ENCODE results near the gene PALD1. TPM values are rescaled to one million over a fixed set of nuclear protein-coding genes. Genes with fewer than 3 reads are reported as not detected.
A peak's percentile ranks its signal among the peaks of the same experiment; 100 is the strongest.

PALD1 gene
- total RNA-seq, 1 donor from 2014 or later, result not detected

DNA sequence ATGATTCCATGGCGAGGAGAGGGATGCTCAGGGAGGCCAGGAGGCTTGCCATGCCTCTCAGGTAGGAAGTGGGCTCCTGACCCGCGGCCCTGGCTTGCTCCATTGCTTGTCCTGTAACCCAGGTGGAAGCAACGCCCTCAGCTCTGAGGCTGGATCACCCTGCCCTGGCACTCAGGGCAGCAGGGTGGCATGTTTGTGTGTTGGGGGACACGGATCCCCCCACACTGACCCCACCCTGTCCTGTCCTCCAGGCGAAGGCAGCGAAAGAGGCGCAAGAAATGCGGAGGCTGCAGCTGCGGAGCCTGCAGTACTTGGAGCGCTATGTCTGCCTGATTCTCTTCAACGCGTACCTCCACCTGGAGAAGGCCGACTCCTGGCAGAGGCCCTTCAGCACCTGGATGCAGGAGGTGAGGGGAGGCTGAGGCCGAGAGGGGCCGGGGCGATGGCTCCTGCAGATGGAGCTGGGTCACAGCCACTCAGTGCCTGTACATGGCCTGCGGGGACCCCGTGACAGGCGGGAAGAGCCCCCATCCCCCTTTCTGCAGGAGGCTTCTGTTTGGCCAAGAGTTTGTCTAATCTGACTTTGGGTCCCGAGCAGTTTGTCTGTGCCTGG lies 85.7 kb downstream of the PALD1 start:
- FAIRE-seq (no peak), DNase-seq (ENCODE audit: low read depth) (no peak)
- H3K36me3 ChIP-seq (ENCODE audit: control insufficient read depth, insufficient read depth, low read length), result no peaks in the 10 kb centered on the region
- TF ChIP-seq, protein P1, sequence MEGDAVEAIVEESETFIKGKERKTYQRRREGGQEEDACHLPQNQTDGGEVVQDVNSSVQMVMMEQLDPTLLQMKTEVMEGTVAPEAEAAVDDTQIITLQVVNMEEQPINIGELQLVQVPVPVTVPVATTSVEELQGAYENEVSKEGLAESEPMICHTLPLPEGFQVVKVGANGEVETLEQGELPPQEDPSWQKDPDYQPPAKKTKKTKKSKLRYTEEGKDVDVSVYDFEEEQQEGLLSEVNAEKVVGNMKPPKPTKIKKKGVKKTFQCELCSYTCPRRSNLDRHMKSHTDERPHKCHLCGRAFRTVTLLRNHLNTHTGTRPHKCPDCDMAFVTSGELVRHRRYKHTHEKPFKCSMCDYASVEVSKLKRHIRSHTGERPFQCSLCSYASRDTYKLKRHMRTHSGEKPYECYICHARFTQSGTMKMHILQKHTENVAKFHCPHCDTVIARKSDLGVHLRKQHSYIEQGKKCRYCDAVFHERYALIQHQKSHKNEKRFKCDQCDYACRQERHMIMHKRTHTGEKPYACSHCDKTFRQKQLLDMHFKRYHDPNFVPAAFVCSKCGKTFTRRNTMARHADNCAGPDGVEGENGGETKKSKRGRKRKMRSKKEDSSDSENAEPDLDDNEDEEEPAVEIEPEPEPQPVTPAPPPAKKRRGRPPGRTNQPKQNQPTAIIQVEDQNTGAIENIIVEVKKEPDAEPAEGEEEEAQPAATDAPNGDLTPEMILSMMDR (IDR thresholded peaks at IDR 0.05; ENCODE audit: insufficient read depth, low read length, severe bottlenecking), result no peak
- peaks cover 7% of the 10 kb centered on the region for H3K27me3 ChIP-seq (ENCODE audit: control insufficient read depth, insufficient read depth, low read length)
- no peak overlapping the region for H3K4me3 ChIP-seq (ENCODE audit: low read depth, low read length)

DNA sequence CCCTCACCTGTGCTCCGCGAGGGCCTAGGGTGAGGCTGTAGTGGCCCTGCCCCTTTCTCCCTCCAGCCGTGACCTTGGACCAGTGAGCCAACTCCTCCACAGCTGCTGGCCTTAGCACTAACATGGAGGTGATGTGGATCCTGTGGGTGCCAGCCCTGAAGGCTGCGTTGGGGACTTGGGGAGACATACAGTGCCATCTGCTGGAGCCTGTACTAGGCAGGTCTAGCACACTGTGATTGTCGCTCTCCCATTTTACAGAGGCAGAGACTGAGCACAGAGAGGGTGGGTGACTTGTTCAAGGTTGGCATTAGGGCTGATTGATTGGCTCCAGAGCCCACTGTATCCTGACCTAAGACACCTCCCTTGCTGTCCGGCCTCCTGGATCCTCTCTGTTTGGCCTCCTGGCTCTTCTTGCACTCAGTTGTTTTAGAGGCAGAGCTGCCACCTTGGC lies 86.4 kb downstream of the PALD1 start:
- TF ChIP-seq, protein P1 (IDR thresholded peaks at IDR 0.05; ENCODE audit: insufficient read depth, low read length, severe bottlenecking), result peak; percentile 10
- DNase-seq (ENCODE audit: low read depth) (no peak), FAIRE-seq (no peak)
- Histone ChIP-seq H3K4me3 (ENCODE audit: low read depth, low read length) (no peak overlapping the region), H3K27me3 (ENCODE audit: control insufficient read depth, insufficient read depth, low read length) (peaks cover 7% of the 10 kb centered on the region), H3K36me3 (ENCODE audit: control insufficient read depth, insufficient read depth, low read length) (no peaks in the 10 kb centered on the region)

DNA sequence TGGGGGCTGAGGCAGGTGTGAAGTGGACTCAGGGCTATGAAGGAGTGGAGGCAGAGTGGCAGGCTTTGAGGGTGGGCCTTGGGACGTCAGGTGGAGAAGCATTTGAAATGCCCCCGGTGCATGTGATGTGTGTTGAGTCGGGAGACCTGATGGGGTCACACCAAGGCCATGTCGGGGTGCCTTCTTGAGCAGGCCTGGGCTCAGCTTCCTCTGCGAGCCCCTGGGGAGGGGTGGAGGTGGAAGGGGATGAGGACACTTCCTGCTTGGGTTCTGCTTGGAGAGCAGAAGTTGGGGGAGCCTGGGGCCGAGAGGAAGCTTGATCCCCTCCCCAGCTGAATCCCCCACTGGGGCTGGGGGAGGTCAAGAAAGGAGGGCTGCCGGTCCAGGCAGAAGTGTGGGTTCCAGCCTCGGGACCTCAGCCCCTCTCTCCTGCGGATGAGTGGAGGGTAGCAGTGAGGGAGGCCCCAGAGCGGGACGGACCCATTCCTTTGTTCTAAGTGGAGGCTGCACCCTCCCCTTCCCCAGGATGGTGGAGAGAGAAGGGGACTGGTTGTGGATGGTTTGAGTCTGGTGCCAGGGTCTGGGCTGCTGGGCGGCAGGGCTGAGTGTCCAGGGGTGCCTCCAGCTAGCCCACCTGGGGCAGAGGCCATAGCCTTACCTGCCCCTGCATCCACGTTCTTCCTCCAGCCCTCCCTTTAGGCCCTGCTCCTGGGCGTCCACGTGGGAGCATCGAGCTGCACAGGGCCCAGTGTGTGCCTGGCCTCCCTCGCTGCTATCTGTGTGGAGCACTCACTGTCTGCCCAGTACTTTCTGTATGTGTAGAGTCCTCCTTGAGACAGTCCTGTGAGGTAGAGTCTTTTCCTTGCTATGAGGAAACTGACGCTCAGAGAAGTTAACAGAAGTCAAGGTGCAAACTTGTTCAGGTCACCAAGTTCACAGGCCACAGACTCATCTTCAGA lies 87.3 kb downstream of the PALD1 start:
- Histone ChIP-seq H3K27me3 (ENCODE audit: control insufficient read depth, insufficient read depth, low read length) (peaks cover 5% of the 10 kb centered on the region), H3K36me3 (ENCODE audit: control insufficient read depth, insufficient read depth, low read length) (no peaks in the 10 kb centered on the region), H3K4me3 (ENCODE audit: low read depth, low read length) (no peak overlapping the region)
- TF ChIP-seq, protein P1 (IDR thresholded peaks at IDR 0.05; ENCODE audit: insufficient read depth, low read length, severe bottlenecking), result no peak
- FAIRE-seq (peak; percentile 13), DNase-seq (ENCODE audit: low read depth) (no peak)

DNA sequence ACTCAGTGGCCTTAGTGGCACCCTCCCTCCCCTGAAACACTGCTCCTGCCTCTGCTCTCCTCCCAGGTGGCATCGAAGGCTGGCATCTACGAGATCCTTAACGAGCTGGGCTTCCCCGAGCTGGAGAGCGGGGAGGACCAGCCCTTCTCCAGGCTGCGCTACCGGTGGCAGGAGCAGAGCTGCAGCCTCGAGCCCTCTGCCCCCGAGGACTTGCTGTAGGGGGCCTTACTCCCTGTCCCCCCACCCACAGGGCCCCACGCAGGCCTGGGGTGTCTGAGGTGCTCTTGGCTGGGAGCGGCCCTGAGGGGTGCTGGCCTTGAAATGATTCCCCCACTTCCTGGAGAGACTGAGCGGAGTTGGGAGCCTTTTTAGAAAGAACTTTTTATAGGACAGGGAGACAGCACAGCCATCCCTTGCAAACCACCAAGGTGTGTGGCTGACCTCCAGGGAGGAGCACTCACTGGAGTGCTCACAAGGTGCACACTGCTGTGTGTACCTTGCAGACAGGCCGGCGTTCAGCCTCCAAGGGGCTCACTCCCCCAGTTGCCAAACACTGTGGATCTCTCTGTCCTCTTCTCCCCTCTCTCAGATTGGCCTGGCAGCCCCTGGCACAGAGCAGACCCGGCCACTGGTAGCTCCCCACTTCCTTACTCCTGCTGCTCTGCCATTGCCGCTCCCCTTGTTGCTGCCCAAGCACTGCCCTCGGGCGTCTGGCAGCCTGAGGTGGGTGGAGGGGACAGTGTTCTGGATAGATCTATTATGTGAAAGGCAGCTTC lies 88.1 kb downstream of the PALD1 start:
- TF ChIP-seq, protein P1 (IDR thresholded peaks at IDR 0.05; ENCODE audit: insufficient read depth, low read length, severe bottlenecking), result no peak
- FAIRE-seq (no peak), DNase-seq (ENCODE audit: low read depth) (no peak)
- no peak overlapping the region for H3K4me3 ChIP-seq (ENCODE audit: low read depth, low read length)
- H3K27me3 ChIP-seq (ENCODE audit: control insufficient read depth, insufficient read depth, low read length), result peaks cover 5% of the 10 kb centered on the region
- no peaks in the 10 kb centered on the region for H3K36me3 ChIP-seq (ENCODE audit: control insufficient read depth, insufficient read depth, low read length)

DNA sequence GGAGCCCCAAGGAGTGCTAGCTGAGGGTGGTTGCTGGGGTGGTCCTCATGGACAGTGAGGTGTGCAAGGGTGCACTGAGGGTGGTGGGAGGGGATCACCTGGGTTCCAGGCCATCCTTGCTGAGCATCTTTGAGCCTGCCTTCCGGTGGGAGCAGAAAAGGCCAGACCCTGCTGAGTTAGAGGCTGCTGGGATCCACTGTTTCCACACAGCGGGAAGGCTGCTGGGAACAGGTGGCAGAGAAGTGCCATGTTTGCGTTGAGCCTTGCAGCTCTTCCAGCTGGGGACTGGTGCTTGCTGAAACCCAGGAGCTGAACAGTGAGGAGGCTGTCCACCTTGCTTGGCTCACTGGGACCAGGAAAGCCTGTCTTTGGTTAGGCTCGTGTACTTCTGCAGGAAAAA lies 89.0 kb downstream of the PALD1 start:
- Histone ChIP-seq H3K36me3 (ENCODE audit: control insufficient read depth, insufficient read depth, low read length) (no peaks in the 10 kb centered on the region), H3K27me3 (ENCODE audit: control insufficient read depth, insufficient read depth, low read length) (peaks cover 5% of the 10 kb centered on the region), H3K4me3 (ENCODE audit: low read depth, low read length) (no peak overlapping the region)
- DNase-seq (ENCODE audit: low read depth) (no peak), FAIRE-seq (peak; percentile 18)
- TF ChIP-seq, protein P1 (IDR thresholded peaks at IDR 0.05; ENCODE audit: insufficient read depth, low read length, severe bottlenecking), result no peak

Data from bronchial epithelial cell (primary cell).